GM12891 (cell line): ENCODE measurements around the gene NDUFV3.

Source experiments
- DNase-seq: peaks from one replicate; pipeline ENCODE4 v3.0.0; 2011; ENCODE audit warnings: low spot score; ENCODE audit not compliant: insufficient read length
- FAIRE-seq: peaks from 2 replicates; lab custom pipeline; 2011; peaks lifted over from hg19 to GRCh38; lab: Jason Lieb, UNC
- PAX5 ChIP-seq: IDR thresholded peaks from 2 replicates; pipeline ENCODE4 v1.6.1; 2011; ENCODE audit warnings: low read length, moderate library complexity, mild to moderate bottlenecking; ENCODE audit not compliant: insufficient read depth, severe bottlenecking
- POLR2A ChIP-seq: IDR thresholded peaks from 2 replicates; pipeline ENCODE4 v1.6.1; 2011; ENCODE audit warnings: low read depth, low read length, control low read depth
- POLR2AphosphoS5 ChIP-seq: IDR thresholded peaks from 2 replicates; pipeline ENCODE4 v1.6.1; 2011; ENCODE audit warnings: low read depth, low read length, control low read depth
- POU2F2 ChIP-seq: IDR thresholded peaks from 2 replicates; pipeline ENCODE4 v1.6.1; 2011; ENCODE audit warnings: low read depth, mild to moderate bottlenecking, control low read depth, low read length, moderate library complexity
- SPI1 ChIP-seq: IDR thresholded peaks from 2 replicates; pipeline ENCODE4 v1.6.1; 2011; ENCODE audit warnings: low read depth, low read length, control low read depth
- TAF1 ChIP-seq: IDR thresholded peaks from 2 replicates; pipeline ENCODE4 v1.6.1; 2011; ENCODE audit warnings: low read depth, low read length, control low read depth

NDUFV3 gene

GRCh38 chr21:42857216-42857615 is 35.9 kb upstream of the NDUFV3 start:
- no peak for DNase-seq
- FAIRE-seq: no peak
- TF ChIP-seq PAX5 (no peak), TAF1 (no peak), POLR2A (no peak), POLR2AphosphoS5 (no peak), POU2F2 (no peak), SPI1 (no peak)

GRCh38 chr21:42858185-42858847 is 34.8 kb upstream of the NDUFV3 start:
- no peak for TF ChIP-seq POU2F2
- DNase-seq (no peak), FAIRE-seq (no peak)

- no peak for DNase-seq
- no peak for TF ChIP-seq POU2F2
- TF ChIP-seq TAF1: no peak
- no peak for TF ChIP-seq PAX5
- TF ChIP-seq SPI1: no peak
- TF ChIP-seq POLR2AphosphoS5: no peak
- TF ChIP-seq POLR2A: no peak
- no peak for FAIRE-seq
These were observed 33.9 kb upstream of the NDUFV3 start for GRCh38 chr21:42858957-42859890.

- no peak for DNase-seq
- FAIRE-seq: no peak
- TF ChIP-seq PAX5: no peak
- no peak for TF ChIP-seq POLR2AphosphoS5
- TF ChIP-seq POLR2A: no peak
- TF ChIP-seq POU2F2: no peak
- TF ChIP-seq SPI1: no peak
- TF ChIP-seq TAF1: no peak
These were observed 33.2 kb upstream of the NDUFV3 start for GRCh38 chr21:42859891-42860230.

GRCh38 chr21:42860345-42860744 is 32.8 kb upstream of the NDUFV3 start:
- DNase-seq: no peak
- TF ChIP-seq SPI1 (no peak), POLR2A (no peak)
- FAIRE-seq: no peak

- no peak for TF ChIP-seq POU2F2
- TF ChIP-seq TAF1: no peak
- TF ChIP-seq POLR2AphosphoS5: no peak
- TF ChIP-seq SPI1: no peak
- TF ChIP-seq PAX5: no peak
- TF ChIP-seq POLR2A: no peak
- DNase-seq (no peak), FAIRE-seq (no peak)
These were observed 31.7 kb upstream of the NDUFV3 start for GRCh38 chr21:42861311-42861847.

GRCh38 chr21:42861848-42862400 is 31.2 kb upstream of the NDUFV3 start:
- FAIRE-seq (no peak), DNase-seq (no peak)
- TF ChIP-seq POLR2A (no peak), PAX5 (no peak), TAF1 (no peak), SPI1 (no peak), POU2F2 (no peak)

- FAIRE-seq (no peak), DNase-seq (no peak)
- TF ChIP-seq TAF1 (no peak), POLR2AphosphoS5 (no peak), PAX5 (no peak), POLR2A (no peak), POU2F2 (no peak), SPI1 (no peak)
These were observed 30.2 kb upstream of the NDUFV3 start for GRCh38 chr21:42862774-42863503.

- TF ChIP-seq POU2F2: no peak
- no peak for TF ChIP-seq POLR2A
- no peak for TF ChIP-seq SPI1
- no peak for TF ChIP-seq TAF1
- TF ChIP-seq POLR2AphosphoS5: no peak
- no peak for TF ChIP-seq PAX5
- no peak for DNase-seq
- FAIRE-seq: no peak
These were observed 29.6 kb upstream of the NDUFV3 start for GRCh38 chr21:42863504-42863870.
